Uterus (tissue), 2 donors: ENCODE results near the gene NFX1.
"Not testable (repeated sequence)": the region's sequence is repeated elsewhere in the genome, so short reads cannot be mapped to it uniquely, and the experiment has no call there.

Source experiments
- POLR2A ChIP-seq, 2 donors: fragments of 450-650 bp; IDR thresholded peaks; one replicate each; pipeline ENCODE4 v1.6.1; 2016; ENCODE audit warnings: antibody characterized with exemption in 2 of 2, mild to moderate bottlenecking in 1 of 2, moderate library complexity in 1 of 2
- TF ChIP-seq, protein P1 (sequence below), 4 experiments: fragments of 200-600 bp in 2 of 4; fragments of 450-650 bp in 2 of 4; sonication (generic) in 2 of 4; IDR thresholded peaks; one replicate each; pipeline ENCODE4 v1.5.1; 2016 to 2019; ENCODE audit warnings: antibody characterized with exemption in 4 of 4, mild to moderate bottlenecking in 2 of 4, moderate library complexity in 1 of 4

DNA sequence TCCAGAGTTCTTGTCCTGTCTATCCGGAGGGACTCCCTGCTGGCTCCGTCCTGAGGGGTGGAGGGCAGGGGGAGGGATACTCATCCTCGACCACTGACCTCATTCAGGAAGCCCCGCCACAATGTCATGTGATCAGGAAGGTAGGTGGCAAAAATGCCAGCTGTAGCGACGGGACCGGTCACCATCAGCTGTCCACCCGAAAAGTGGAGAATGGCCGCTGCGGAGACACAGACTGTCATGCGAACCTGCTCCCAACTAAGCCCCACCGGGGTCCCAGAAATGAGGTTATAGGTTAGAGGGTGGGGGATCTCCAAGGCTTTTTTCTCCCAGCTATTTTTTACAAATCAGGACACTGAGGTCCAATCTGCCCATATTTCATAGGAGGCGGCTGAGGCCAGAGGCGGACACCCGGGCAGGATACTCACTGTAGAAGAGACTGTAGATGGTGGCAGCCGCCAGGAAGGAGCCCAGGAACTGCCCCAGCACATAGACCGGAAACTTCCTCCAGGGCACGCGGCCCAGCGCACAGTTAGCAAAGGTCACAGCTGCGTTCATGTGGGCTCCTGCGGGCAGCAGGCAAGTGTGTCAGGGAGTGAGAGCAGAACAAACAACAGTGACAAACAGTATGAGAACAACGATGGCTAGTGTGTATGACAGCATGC, 95.8 kb downstream of the NFX1 start:
- TF ChIP-seq POLR2A (IDR thresholded peaks at IDR 0.05) = not testable (repeated sequence)
- TF ChIP-seq, protein P1, sequence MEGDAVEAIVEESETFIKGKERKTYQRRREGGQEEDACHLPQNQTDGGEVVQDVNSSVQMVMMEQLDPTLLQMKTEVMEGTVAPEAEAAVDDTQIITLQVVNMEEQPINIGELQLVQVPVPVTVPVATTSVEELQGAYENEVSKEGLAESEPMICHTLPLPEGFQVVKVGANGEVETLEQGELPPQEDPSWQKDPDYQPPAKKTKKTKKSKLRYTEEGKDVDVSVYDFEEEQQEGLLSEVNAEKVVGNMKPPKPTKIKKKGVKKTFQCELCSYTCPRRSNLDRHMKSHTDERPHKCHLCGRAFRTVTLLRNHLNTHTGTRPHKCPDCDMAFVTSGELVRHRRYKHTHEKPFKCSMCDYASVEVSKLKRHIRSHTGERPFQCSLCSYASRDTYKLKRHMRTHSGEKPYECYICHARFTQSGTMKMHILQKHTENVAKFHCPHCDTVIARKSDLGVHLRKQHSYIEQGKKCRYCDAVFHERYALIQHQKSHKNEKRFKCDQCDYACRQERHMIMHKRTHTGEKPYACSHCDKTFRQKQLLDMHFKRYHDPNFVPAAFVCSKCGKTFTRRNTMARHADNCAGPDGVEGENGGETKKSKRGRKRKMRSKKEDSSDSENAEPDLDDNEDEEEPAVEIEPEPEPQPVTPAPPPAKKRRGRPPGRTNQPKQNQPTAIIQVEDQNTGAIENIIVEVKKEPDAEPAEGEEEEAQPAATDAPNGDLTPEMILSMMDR (IDR thresholded peaks at IDR 0.05) = not testable (repeated sequence)
